B cell (primary cell): ENCODE measurements around the gene PPP2R2B. TPM values are rescaled to one million over a fixed set of nuclear protein-coding genes. Genes with fewer than 3 reads are reported as not detected.

Experiments
- ATAC-seq: fragments of 200-7000 bp; cut with Tn5 transposase; one replicate; pipeline ENCODE4 v1.10.0; 2021; ENCODE audit warnings: low read depth, mild to moderate bottlenecking, moderate number of reproducible peaks, moderate library complexity
- CTCF ChIA-PET: fragments of 350-600 bp; sonication (Branson Sonifier 250); formaldehyde crosslinking; loops from one replicate; lab custom pipeline; 2021; ENCODE audit warnings: antibody characterized with exemption, inconsistent platforms; lab: Charles Lee
- POLR2A ChIA-PET: fragments of 350-600 bp; sonication (Branson Sonifier 250); formaldehyde crosslinking; loops from one replicate; lab custom pipeline; 2021; ENCODE audit warnings: antibody characterized with exemption; lab: Charles Lee
- DNase-seq: peaks from one replicate; pipeline ENCODE4 v3.0.0; 2013
- H2AFZ ChIP-seq: 2 replicates; pipeline ENCODE4 v1.6.1; 2012; ENCODE audit warnings: mild to moderate bottlenecking, low read depth, low read length; ENCODE audit not compliant: insufficient read depth, poor library complexity, severe bottlenecking
- H3K27ac ChIP-seq, 2 donors: 1 replicate in 1 of 2; 2 replicates in 1 of 2; pipeline ENCODE4 v1.5.1; 2012 to 2013; ENCODE audit warnings: low read length in 2 of 2, mild to moderate bottlenecking in 2 of 2, moderate library complexity in 1 of 2
- H3K27me3 ChIP-seq, 4 experiments: fragments of 200-600 bp in 1 of 4; sonication (generic) in 1 of 4; replicated peaks in 1 of 4; 1 replicate in 2 of 4; 2 replicates in 2 of 4; pipeline versions ENCODE4 v1.6.1 to v1.7.0; 2013 to 2016; ENCODE audit warnings: low read length in 3 of 4, mild to moderate bottlenecking in 2 of 4, mixed read lengths in 1 of 4, moderate library complexity in 1 of 4; ENCODE audit not compliant: insufficient read depth in 4 of 4, control insufficient read depth in 3 of 4; ENCODE audit errors: control extremely low read depth in 1 of 4
- H3K36me3 ChIP-seq, 2 experiments: replicated peaks in 1 of 2; 1 replicate in 1 of 2; 2 replicates in 1 of 2; pipeline versions ENCODE4 v1.6.1 to v1.7.1; 2013; ENCODE audit warnings: low read length in 1 of 2; ENCODE audit not compliant: insufficient read depth in 2 of 2, control insufficient read depth in 1 of 2; ENCODE audit errors: control extremely low read depth in 1 of 2, extremely low read depth in 1 of 2
- H3K4me1 ChIP-seq, 2 donors: fragments of 200-600 bp in 1 of 2; sonication (generic) in 1 of 2; 1 replicate in 1 of 2; 2 replicates in 1 of 2; pipeline versions ENCODE4 v1.5.1 to v1.6.1; 2013 to 2017; ENCODE audit warnings: low read length in 2 of 2; ENCODE audit not compliant: control insufficient read depth in 2 of 2, insufficient read depth in 2 of 2
- H3K4me2 ChIP-seq: replicated peaks from 2 replicates; pipeline ENCODE3; 2012; ENCODE audit warnings: mild to moderate bottlenecking, low read depth, low read length; ENCODE audit not compliant: poor library complexity, severe bottlenecking
- H3K4me3 ChIP-seq, 5 experiments: fragments of 200-600 bp in 1 of 5; sonication (generic) in 1 of 5; 1 replicate in 3 of 5; 2 replicates in 2 of 5; pipeline versions ENCODE4 v1.5.1 to v1.7.0; 2011 to 2016; ENCODE audit warnings: low read length in 4 of 5, mild to moderate bottlenecking in 4 of 5, low read depth in 2 of 5, control low read depth in 1 of 5, moderate library complexity in 1 of 5; ENCODE audit not compliant: insufficient read depth in 1 of 5; ENCODE audit errors: control extremely low read depth in 1 of 5, extremely low read depth in 1 of 5
- H3K79me2 ChIP-seq: fragments of 200-600 bp; sonication (generic); one replicate; pipeline ENCODE4 v1.6.0; 2016; ENCODE audit warnings: low read length; ENCODE audit not compliant: control insufficient read depth, insufficient read depth
- H3K9ac ChIP-seq: fragments of 200-600 bp; sonication (generic); 2 replicates; pipeline ENCODE4 v1.6.1; 2017; ENCODE audit warnings: mild to moderate bottlenecking, low read length, moderate library complexity
- H3K9me3 ChIP-seq, 3 donors: one replicate each; pipeline versions ENCODE4 v1.6.1 to v1.7.1; 2013; ENCODE audit warnings: low read length in 2 of 3; ENCODE audit not compliant: control insufficient read depth in 2 of 3, insufficient read depth in 1 of 3; ENCODE audit errors: control extremely low read depth in 1 of 3
- H4K20me1 ChIP-seq: 2 replicates; pipeline ENCODE4 v1.6.0; 2012; ENCODE audit warnings: mild to moderate bottlenecking, low read length; ENCODE audit not compliant: insufficient read depth, control insufficient read depth, poor library complexity, severe bottlenecking
- H3K27ac Mint-ChIP-seq: one replicate; pipeline ENCODE4 v1.8.0; 2021; ENCODE audit warnings: mixed read lengths
- H3K27me3 Mint-ChIP-seq: one replicate; pipeline ENCODE4 v1.8.0; 2021; ENCODE audit warnings: mixed read lengths
- H3K4me1 Mint-ChIP-seq: one replicate; pipeline ENCODE4 v1.8.0; 2021; ENCODE audit warnings: mixed read lengths
- H3K4me3 Mint-ChIP-seq: one replicate; pipeline ENCODE4 v1.8.0; 2021; ENCODE audit warnings: mixed read lengths
- H3K9me3 Mint-ChIP-seq: one replicate; pipeline ENCODE4 v1.8.0; 2022; ENCODE audit warnings: mixed read lengths; ENCODE audit not compliant: insufficient read depth
- EZH2 ChIP-seq: IDR thresholded peaks from 2 replicates; pipeline ENCODE4 v1.6.1; 2012; ENCODE audit warnings: borderline replicate concordance, low read depth, mild to moderate bottlenecking, moderate library complexity, low read length; ENCODE audit not compliant: insufficient read depth, poor library complexity, severe bottlenecking
- WGBS: methylation state at CpG from one replicate; pipeline ENCODE4 v1.1.5; 2013; ENCODE audit warnings: missing lambda C conversion rate; ENCODE audit not compliant: insufficient coverage; 5-methylcytosine and 5-hydroxymethylcytosine counted together
- intact Hi-C: fragments of 100-400 bp; cut with micrococcal nuclease; formaldehyde crosslinking; loops from one replicate; pipeline ENCODE4 v1.10.0; 2022
- polyA plus RNA-seq: library from polyadenylated mRNA; depleted of rRNA; stranded (reverse); fragments of >200 nt; gene quantifications from 2 replicates; pipeline ENCODE4 v1.2.3, GENCODE V29; 2012
- total RNA-seq, 2 donors: library from RNA; stranded (reverse); fragments of 120-200 nt in 1 of 2; gene quantifications; 1 replicate in 1 of 2; 2 replicates in 1 of 2; pipeline versions ENCODE4 v1.2.3 to v1.2.4, GENCODE V29; 2013 to 2022
- TF ChIP-seq, protein P1 (sequence below): fragments of 200-600 bp; IDR thresholded peaks from one replicate; pipeline ENCODE4 v1.8.0; 2022; ENCODE audit warnings: antibody characterized with exemption, mild to moderate bottlenecking

PPP2R2B gene
- total and polyA plus RNA-seq, 2 donors (not counting 1 experiment from before 2014, with no cell fraction given) = 0.03 TPM; not detected in 1

DNA sequence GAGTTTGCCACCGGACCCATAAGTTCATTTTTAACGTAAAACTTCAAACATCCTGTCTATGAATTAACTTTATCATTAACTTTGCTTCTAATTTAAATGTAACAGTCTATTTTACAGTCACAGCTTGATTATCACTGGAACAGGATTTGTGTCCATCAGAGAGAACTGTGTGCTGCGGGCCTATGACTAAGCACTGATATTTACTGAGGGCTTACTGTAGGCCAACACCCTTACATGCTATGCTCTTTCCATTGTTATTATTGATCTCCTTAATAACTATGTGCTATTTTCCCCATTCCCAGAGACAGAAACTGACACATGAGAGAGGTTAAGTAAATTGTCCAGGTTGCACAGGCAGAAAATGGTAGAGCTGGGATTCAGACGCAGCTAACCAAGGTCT is 338.6 kb downstream of the PPP2R2B start:
- no peak for DNase-seq
- Histone ChIP-seq H3K9me3 (no peaks in the 10 kb centered on the region), H3K9ac (no peak overlapping the region), H4K20me1 (no peaks in the 10 kb centered on the region), H2AFZ (no peak overlapping the region), H3K79me2 (no peaks in the 10 kb centered on the region), H3K4me3 (no peak overlapping the region), H3K4me1 (no peaks in the 10 kb centered on the region), H3K36me3 (no peaks in the 10 kb centered on the region), H3K27me3 (no peaks in the 10 kb centered on the region), H3K4me2 (no peak overlapping the region), H3K27ac (no peak overlapping the region)
- CTCF ChIA-PET = interaction anchor here (0.8 to 5.1 kb wide), 2 partner anchors 7 to 23 kb away, joined by 3 to 41 read pairs; no protein-coding TSS in a partner anchor
- no peak overlapping the region for H3K4me3 Mint-ChIP-seq
- intact Hi-C loops = loop anchor here (10.0 kb wide), 1 partner anchor 1285 kb away; no protein-coding TSS in a partner anchor
- TF ChIP-seq, protein P1, sequence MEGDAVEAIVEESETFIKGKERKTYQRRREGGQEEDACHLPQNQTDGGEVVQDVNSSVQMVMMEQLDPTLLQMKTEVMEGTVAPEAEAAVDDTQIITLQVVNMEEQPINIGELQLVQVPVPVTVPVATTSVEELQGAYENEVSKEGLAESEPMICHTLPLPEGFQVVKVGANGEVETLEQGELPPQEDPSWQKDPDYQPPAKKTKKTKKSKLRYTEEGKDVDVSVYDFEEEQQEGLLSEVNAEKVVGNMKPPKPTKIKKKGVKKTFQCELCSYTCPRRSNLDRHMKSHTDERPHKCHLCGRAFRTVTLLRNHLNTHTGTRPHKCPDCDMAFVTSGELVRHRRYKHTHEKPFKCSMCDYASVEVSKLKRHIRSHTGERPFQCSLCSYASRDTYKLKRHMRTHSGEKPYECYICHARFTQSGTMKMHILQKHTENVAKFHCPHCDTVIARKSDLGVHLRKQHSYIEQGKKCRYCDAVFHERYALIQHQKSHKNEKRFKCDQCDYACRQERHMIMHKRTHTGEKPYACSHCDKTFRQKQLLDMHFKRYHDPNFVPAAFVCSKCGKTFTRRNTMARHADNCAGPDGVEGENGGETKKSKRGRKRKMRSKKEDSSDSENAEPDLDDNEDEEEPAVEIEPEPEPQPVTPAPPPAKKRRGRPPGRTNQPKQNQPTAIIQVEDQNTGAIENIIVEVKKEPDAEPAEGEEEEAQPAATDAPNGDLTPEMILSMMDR = no peak
- TF ChIP-seq EZH2 = no peak
- H3K9me3 Mint-ChIP-seq = no peaks in the 10 kb centered on the region
- H3K4me1 Mint-ChIP-seq = peaks cover 2% of the 10 kb centered on the region
- POLR2A ChIA-PET = no interaction called here
- no CpG with 5 or more reads among the region's 4 CpGs for WGBS
- no peak for ATAC-seq
- no peak overlapping the region for H3K27ac Mint-ChIP-seq
- peaks cover 7% of the 10 kb centered on the region for H3K27me3 Mint-ChIP-seq

DNA sequence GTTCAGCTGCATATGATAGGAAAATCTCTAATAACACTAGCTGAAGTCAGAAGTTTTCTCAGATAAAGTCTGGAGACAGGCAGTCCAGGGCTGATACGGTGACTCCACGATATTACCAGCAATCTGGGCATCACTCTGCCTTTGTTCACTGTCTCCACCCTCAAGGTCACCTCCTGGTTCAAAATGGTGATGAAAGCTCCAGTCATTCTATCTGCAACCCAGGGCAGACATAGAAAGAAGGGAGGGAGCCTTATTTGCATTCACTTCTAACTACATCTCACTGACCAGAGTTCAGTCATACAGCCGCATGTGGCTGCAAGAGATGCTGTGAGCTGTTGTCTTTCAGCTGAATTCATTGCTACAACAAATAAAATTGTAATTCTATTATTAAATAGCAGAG is 340.1 kb downstream of the PPP2R2B start:
- no peak overlapping the region for H3K27ac Mint-ChIP-seq
- no peaks in the 10 kb centered on the region for H3K9me3 ChIP-seq
- no peaks in the 10 kb centered on the region for H3K4me1 ChIP-seq
- H3K9ac ChIP-seq = no peak overlapping the region
- TF ChIP-seq EZH2 = no peak
- TF ChIP-seq, protein P1 = no peak
- H4K20me1 ChIP-seq = no peaks in the 10 kb centered on the region
- no peak overlapping the region for H3K27ac ChIP-seq
- H3K27me3 ChIP-seq = no peaks in the 10 kb centered on the region
- H3K27me3 Mint-ChIP-seq = peaks cover 4% of the 10 kb centered on the region
- H3K9me3 Mint-ChIP-seq = no peaks in the 10 kb centered on the region
- H3K4me2 ChIP-seq = no peak overlapping the region
- DNase-seq (no peak), ATAC-seq (no peak)
- ChIA-PET CTCF (interaction anchor here (0.8 to 1.5 kb wide), 3 partner anchors 9 to 425 kb away, joined by 3 to 4 read pairs (median 4); no protein-coding TSS in a partner anchor), POLR2A (no interaction called here)
- no peaks in the 10 kb centered on the region for H3K36me3 ChIP-seq
- H3K4me1 Mint-ChIP-seq = peaks cover 3% of the 10 kb centered on the region
- no peak overlapping the region for H2AFZ ChIP-seq
- no peak overlapping the region for H3K4me3 Mint-ChIP-seq
- WGBS = no CpG with 5 or more reads among the region's 3 CpGs
- H3K4me3 ChIP-seq = no peak overlapping the region
- no peaks in the 10 kb centered on the region for H3K79me2 ChIP-seq
- intact Hi-C loops = loop anchor here (10.0 kb wide), 1 partner anchor 1286 kb away; no protein-coding TSS in a partner anchor
